NCI-H2196 (cell line): ENCODE results near the gene TSHZ2.
"Not testable (repeated sequence)": the region's sequence is repeated elsewhere in the genome, so short reads cannot be mapped to it uniquely, and the experiment has no call there.

ENCODE experiments used
- DNase-seq: peaks from one replicate; lab custom pipeline; 2025; ENCODE audit not compliant: unreplicated experiment; lab: John Stamatoyannopoulos, UW

TSHZ2 gene

GRCh38 chr20:53399592-53400335, 427.6 kb downstream of the TSHZ2 start:
- peak; percentile 92 for DNase-seq

DNA sequence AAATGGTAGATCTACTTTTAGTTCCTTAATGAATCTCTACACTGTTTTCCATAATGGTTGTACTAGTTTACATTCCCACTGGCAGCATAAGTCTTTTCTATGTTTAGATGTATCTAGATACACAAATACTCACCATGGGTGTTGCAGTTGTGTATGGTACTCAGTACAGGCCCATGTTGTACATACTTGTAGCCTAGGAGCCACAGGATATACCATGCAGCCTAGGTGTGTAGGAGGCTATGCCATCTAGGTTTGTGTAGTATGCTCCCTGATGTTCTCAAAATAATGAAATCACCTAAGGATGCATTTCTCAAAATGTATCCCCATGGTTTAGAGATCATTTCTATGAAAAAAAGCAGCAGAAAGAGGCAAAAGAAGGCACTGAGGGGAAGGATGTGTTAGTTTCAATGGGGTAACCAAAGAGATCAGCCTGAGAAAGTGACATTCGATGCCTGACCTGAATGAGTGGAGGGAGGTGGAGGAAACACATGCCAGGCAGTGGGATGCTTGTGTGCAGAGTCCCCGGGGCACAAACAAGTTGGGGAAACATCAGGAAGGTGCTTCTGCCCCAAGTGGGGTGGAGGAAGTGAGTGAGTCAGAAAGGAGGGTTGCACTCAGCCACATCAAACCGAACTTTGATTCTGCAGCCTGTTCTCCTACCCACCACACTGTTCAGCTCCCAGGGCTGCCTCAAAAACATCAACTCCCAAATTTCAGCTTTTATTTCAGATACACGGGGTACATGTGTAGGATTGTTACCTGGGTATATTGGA, 430.3 kb downstream of the TSHZ2 start:
- no peak for DNase-seq

DNA sequence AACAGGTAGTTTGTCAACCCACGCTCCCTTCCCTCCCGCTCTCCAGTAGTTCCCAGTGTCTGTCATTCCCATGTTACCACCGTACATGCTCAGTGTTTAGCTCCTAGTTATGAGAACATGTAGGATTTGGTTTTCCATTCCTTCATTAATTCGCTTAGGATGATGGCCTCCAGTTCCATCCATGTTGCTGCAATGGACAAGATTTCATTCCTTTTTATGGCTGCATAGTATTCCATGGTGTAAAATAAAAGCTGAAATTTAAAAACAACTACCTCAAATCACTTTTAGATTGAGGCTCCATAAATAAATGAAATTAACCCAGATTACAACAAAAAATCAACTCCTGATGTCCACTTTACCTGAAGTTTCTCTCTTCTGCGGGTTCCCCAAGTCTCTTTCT, 430.9 kb downstream of the TSHZ2 start:
- DNase-seq: no peak

DNA sequence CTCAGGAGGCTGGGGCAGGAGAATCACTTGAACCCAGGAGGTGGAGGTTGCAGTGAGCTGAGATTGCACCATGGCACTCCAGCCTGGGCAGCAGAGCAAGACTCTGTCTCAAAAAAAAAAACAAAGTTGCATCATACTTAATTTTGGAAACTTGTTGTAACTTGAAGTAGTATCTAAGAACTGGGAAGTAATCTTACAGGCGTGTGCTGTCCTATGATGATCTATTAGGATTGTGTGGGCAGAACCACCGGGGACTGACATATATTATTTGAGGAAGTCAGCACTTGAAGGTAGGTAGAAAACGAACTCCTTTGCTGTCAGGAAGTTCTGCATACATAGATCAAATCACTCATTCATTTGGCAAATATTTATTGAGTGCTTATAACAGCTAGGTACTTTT, 433.0 kb downstream of the TSHZ2 start:
- DNase-seq: no peak

- no peak for DNase-seq
Measured at GRCh38 chr20:53406580-53406979, 434.4 kb downstream of the TSHZ2 start.

- DNase-seq: peak; percentile 28
Measured at GRCh38 chr20:53408691-53409446, 436.7 kb downstream of the TSHZ2 start.

- no peak for DNase-seq
Measured at GRCh38 chr20:53409447-53409717, 437.2 kb downstream of the TSHZ2 start.

DNA sequence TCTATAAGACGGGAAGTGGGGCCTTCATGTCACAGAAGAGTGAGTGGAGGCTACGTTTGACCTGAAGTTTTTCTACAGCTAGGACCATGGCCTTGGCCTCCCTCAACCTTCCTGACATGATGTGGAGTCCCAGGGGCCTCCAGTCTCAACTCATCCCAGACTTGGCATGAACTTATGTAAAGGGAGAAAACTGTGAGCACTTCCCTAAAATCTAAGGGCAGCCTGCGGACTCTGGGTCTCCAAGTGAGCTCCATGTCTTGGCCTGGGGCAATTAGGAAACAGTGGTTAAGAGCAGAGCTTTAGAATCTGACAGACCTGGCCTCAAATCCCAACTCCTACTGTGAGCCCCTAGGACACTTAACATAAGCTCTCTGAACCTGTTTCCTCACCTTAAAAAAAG, 439.0 kb downstream of the TSHZ2 start:
- no peak for DNase-seq

DNA sequence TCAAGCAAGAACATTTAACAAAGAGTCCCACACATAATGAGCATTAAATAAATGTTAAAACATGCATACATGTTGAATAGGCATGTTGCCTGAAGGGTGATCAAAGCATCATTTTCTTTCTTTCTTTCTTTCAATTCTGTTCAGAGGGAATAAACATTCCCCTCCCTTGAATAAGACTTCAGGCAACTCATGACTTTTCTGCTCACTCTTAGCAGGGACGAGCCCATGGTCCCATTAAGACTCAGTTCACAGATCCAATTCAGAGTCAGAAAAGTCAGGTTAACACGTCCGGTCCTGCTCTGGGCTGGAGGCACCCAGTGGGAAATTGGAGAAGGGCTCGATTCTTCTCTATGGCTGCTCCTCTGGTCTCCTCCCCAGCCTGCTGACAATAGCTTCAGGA, 439.7 kb downstream of the TSHZ2 start:
- no peak for DNase-seq

DNA sequence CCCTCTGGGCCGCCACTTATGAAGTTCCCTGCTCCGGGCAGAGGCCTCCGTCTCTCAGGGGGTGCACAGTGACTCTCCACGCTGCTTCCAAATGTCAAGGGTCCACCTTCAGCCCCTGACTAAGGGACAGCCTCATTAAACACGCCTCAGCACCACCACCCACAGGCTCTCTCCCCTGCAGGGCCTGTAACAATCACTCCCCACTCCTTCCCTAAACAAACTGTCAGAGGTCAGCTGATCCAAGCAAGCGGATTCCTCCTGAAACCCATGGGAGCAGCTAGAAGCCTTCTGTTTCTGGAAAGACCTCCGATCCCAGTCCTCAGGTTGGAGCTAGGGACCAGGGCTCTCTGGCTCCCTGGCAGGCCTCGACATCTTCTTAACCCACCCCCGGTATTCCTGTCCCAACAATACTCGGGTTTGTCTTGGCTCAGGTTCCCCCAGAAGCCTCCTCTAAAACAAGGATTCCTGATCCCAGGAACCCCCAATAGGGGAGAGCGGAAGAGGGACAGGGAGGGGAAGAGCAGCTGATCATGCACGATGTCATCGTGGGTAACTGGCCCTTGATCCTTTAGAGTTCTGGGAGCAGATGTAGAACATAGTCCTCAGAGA, 440.5 kb downstream of the TSHZ2 start:
- DNase-seq: no peak

DNA sequence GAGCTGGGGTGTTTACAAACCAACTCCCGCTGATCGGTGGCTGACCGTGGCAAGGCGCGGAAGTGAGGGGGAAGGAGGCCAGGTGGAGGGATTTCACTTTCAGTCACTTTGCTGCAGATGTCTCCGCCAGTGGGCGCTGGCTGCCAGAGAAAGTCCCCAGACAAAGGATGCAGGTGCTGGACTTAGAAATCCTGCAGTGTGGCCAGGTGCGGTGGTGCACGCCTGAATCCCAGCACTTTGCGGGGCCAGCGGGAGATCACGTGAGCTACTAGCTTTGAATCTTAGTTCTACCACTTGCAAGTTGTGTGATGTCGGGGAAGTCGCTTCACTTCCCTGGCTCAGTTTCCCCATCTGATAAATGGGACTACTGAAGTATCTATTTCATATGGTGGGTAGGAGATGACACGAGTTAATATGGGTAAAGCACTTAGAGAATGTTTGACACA, 441.1 kb downstream of the TSHZ2 start:
- no peak for DNase-seq

DNA sequence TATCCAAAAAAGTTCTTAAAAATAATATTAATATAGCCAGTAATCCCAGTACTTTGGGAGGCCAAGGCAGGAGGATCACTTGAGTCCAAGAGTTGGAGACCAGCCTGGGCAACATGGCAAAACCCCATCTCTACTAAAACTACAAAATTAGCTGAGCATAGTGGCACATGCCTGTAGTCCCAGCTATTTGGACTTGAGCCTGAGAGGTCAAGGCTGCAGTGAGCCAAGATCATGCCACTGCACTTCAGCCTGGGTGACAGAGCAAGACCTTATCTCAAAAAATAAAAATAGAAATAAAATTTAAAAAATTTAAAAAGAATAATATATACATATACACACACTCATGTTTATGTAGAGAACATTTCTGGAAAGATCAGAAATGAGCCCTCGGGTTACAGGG, 441.7 kb downstream of the TSHZ2 start:
- not testable (repeated sequence) for DNase-seq

DNA sequence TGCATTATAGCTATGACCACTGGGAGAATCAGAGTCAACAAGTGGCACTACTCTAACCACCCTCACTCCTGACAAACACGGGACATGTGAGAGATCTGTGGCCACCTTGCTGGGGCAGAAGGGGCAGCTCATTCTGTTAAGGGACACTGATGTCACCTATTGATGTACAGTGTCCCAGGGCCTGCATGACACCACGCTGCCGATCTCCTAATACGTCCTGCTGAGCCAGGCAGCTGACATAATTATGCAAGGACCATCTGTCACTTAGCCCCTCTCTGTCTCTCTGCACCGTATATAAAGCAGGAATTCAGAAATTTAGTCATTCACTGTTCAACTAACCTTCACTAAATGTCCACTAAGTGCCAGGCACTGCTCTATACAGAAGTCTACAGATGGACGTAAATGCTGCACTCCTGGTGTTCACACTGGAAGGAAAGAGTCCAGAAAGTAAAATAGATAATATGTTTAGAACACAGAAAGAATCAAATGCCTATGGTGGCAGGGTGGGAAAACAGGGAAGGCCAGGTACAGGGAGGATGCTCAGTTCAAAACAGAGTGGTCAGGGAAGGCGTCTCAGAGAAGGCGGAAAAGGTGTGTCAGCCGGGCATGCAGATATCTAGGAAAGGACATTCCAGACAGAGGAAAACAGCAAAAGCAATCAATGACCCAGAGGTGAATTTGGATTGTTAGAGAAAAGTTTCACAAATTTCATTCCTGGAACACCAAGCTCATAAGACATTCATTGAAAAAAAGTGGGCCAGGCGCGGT, 447.7 kb downstream of the TSHZ2 start:
- no peak for DNase-seq

- DNase-seq: no peak
Measured at GRCh38 chr20:53421343-53421742, 449.2 kb downstream of the TSHZ2 start.

DNA sequence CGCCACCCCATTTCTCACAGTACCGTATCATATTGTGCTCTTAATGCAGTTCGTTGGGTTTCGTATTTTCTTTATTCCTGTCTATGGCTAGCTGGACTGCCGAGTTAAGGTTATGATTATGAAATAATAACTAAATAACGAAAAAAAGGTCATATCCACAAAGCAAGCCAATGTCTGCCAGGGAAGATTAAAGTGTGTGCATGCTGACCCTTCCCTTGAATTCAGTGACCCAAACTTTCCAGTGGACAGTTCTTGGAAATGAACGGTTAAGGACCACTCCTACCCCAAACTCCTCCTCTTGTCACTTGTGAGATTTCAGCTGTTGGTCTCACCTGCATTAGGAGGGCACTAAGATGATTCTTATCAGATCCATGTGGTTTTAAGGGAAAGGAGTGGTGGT, 449.9 kb downstream of the TSHZ2 start:
- no peak for DNase-seq

- no peak for DNase-seq
Measured at GRCh38 chr20:53423587-53424146, 451.5 kb downstream of the TSHZ2 start.

GRCh38 chr20:53425481-53425880, 453.3 kb downstream of the TSHZ2 start:
- no peak for DNase-seq

DNA sequence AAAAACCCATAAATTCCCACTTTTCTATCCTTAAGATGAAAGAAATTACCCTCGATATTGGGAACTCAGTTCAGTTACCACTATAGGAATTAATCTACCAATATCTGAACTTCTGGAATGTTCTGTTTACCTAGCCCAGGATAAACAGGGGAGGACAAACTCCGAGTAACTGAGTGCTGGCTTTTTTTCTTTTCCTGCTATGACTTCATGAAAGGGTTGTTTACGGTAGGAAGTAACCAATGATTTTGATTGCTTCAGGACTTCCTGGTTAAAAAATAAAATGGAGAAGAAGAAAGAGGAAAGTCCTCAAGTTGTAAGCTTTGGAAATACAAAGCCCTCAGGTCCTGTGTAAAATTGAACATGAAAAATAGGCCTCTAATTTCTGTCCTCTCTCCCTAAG, 453.8 kb downstream of the TSHZ2 start:
- DNase-seq: no peak

GRCh38 chr20:53426766-53427312, 454.7 kb downstream of the TSHZ2 start:
- no peak for DNase-seq

DNA sequence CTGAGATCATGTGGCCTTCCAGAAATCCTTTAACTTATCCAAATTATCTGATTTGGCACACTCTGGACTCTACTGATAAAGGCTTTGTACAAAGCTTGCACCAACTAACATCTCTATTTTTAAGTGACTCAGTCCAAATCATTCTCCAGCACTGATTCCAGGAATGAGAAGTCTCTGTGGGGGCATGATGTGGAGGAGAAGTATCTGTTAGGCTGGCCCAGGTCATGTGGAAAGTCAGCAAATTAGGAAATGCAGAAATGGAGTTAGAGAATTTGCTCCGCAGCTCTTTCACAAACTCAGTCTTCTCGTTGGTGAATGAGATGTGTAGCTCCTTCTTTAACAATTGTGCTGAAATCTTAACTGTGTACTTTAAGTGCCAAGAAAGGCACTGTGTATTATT, 455.8 kb downstream of the TSHZ2 start:
- no peak for DNase-seq
